ENCODE results near the gene TSPAN18.

Gene TSPAN18

GRCh38 chr11:44889266-44889665 lies 162.5 kb downstream of the TSPAN18 start:
- peak; percentile 64 for DNase-seq (ENCODE audit: low spot score)

- DNase-seq (ENCODE audit: low spot score): no peak
These were observed 166.1 kb downstream of the TSPAN18 start for GRCh38 chr11:44892843-44893242.

- DNase-seq (ENCODE audit: low spot score): no peak
These were observed 166.6 kb downstream of the TSPAN18 start for GRCh38 chr11:44893308-44893822.

- peak; percentile 80 for DNase-seq (ENCODE audit: low spot score)
These were observed 167.3 kb downstream of the TSPAN18 start for GRCh38 chr11:44893846-44894617.

GRCh38 chr11:44899959-44900358 lies 173.2 kb downstream of the TSPAN18 start:
- DNase-seq (ENCODE audit: low spot score): peak; percentile 72

GRCh38 chr11:44901120-44901633 lies 174.4 kb downstream of the TSPAN18 start:
- DNase-seq (ENCODE audit: low spot score): no peak

- DNase-seq (ENCODE audit: low spot score): no peak
These were observed 175.0 kb downstream of the TSPAN18 start for GRCh38 chr11:44901786-44902185.

GRCh38 chr11:44903035-44903434 lies 176.3 kb downstream of the TSPAN18 start:
- DNase-seq (ENCODE audit: low spot score): no peak

- no peak for DNase-seq (ENCODE audit: low spot score)
These were observed 176.8 kb downstream of the TSPAN18 start for GRCh38 chr11:44903518-44903917.

- no peak for DNase-seq (ENCODE audit: low spot score)
These were observed 177.7 kb downstream of the TSPAN18 start for GRCh38 chr11:44904261-44905020.

- DNase-seq (ENCODE audit: low spot score): no peak
These were observed 178.5 kb downstream of the TSPAN18 start for GRCh38 chr11:44905131-44905866.

- no peak for DNase-seq (ENCODE audit: low spot score)
These were observed 179.9 kb downstream of the TSPAN18 start for GRCh38 chr11:44906649-44907048.

GRCh38 chr11:44909557-44909956 lies 182.8 kb downstream of the TSPAN18 start:
- no peak for DNase-seq (ENCODE audit: low spot score)

- DNase-seq (ENCODE audit: low spot score): no peak
These were observed 183.8 kb downstream of the TSPAN18 start for GRCh38 chr11:44910591-44910990.

- DNase-seq (ENCODE audit: low spot score): peak; percentile 81
These were observed 184.5 kb downstream of the TSPAN18 start for GRCh38 chr11:44911029-44911814.

GRCh38 chr11:44912270-44912987 lies 185.7 kb downstream of the TSPAN18 start:
- no peak for DNase-seq (ENCODE audit: low spot score)

GRCh38 chr11:44913502-44913901 lies 186.7 kb downstream of the TSPAN18 start:
- no peak for DNase-seq (ENCODE audit: low spot score)

GRCh38 chr11:44914105-44914504 lies 187.3 kb downstream of the TSPAN18 start:
- no peak for DNase-seq (ENCODE audit: low spot score)

- no peak for DNase-seq (ENCODE audit: low spot score)
These were observed 188.2 kb downstream of the TSPAN18 start for GRCh38 chr11:44915004-44915403.

- DNase-seq (ENCODE audit: low spot score): no peak
These were observed 188.9 kb downstream of the TSPAN18 start for GRCh38 chr11:44915621-44916020.

GRCh38 chr11:44916331-44916730 lies 189.6 kb downstream of the TSPAN18 start:
- DNase-seq (ENCODE audit: low spot score): no peak

Measured in AG08396 (cell line).